Stimulated activated CD4-positive, alpha-beta T cell treated with anti-CD3 and anti-CD28 coated beads, Interleukin-15, amount 100 ng/mL, for 48 hours (primary cell): Measurements from ENCODE around the gene NSUN4.
"Not testable (repeated sequence)": the region's sequence is repeated elsewhere in the genome, so short reads cannot be mapped to it uniquely, and the experiment has no call there.

Source experiments
- DNase-seq, 2 donors: peaks; one replicate each; pipeline ENCODE4 v3.0.0-alpha.2; 2020; ENCODE audit warnings: low read depth in 2 of 2

The NSUN4 gene

GRCh38 chr1:46365796-46366195, 25.2 kb downstream of the NSUN4 start:
- DNase-seq, result not testable (repeated sequence)

- no peak for DNase-seq
Measured at GRCh38 chr1:46367072-46367471, 26.5 kb downstream of the NSUN4 start.

- DNase-seq, result not testable (repeated sequence)
Measured at GRCh38 chr1:46367701-46368100, 27.1 kb downstream of the NSUN4 start.

GRCh38 chr1:46368791-46369190, 28.2 kb downstream of the NSUN4 start:
- DNase-seq, result no peak

- no peak for DNase-seq
Measured at GRCh38 chr1:46369542-46370213, 29.1 kb downstream of the NSUN4 start.

- no peak for DNase-seq
Measured at GRCh38 chr1:46370214-46370633, 29.6 kb downstream of the NSUN4 start.

GRCh38 chr1:46372431-46372830, 31.8 kb downstream of the NSUN4 start:
- DNase-seq, result no peak

GRCh38 chr1:46379996-46380395, 39.4 kb downstream of the NSUN4 start:
- no peak for DNase-seq

GRCh38 chr1:46380508-46380907, 39.9 kb downstream of the NSUN4 start:
- DNase-seq, result no peak

GRCh38 chr1:46393510-46393909, 52.9 kb downstream of the NSUN4 start:
- DNase-seq, result no peak

GRCh38 chr1:46394108-46394871, 53.7 kb downstream of the NSUN4 start, which contains the start of gene FAAH:
TSS of gene FAAH (plus strand) at chr1:46394317. CDS start at chr1:46394349, 32 bp downstream.
- DNase-seq, result no peak

GRCh38 chr1:46394872-46395465, 54.4 kb downstream of the NSUN4 start:
- no peak for DNase-seq

GRCh38 chr1:46396441-46397398, 56.1 kb downstream of the NSUN4 start:
- no peak for DNase-seq

GRCh38 chr1:46399307-46399706, 58.7 kb downstream of the NSUN4 start:
- DNase-seq, result no peak

- no peak for DNase-seq
Measured at GRCh38 chr1:46400421-46400820, 59.8 kb downstream of the NSUN4 start.

GRCh38 chr1:46401154-46401913, 60.7 kb downstream of the NSUN4 start:
- DNase-seq, result no peak

GRCh38 chr1:46401964-46402626, 61.5 kb downstream of the NSUN4 start:
- DNase-seq, result no peak

GRCh38 chr1:46403916-46404315, 63.3 kb downstream of the NSUN4 start:
- no peak for DNase-seq

- DNase-seq, result no peak
Measured at GRCh38 chr1:46404482-46405196, 64.0 kb downstream of the NSUN4 start.

GRCh38 chr1:46405197-46405555, 64.6 kb downstream of the NSUN4 start:
- DNase-seq, result no peak
